ENCODE results near the gene STAB2.

- no peak for TF ChIP-seq CTCF (IDR thresholded peaks at IDR 0.05 in 4 of 5, conservative IDR thresholded peaks at IDR 0.05 in 1 of 5)
- no peak for TF ChIP-seq POLR2A (IDR thresholded peaks at IDR 0.05)
Observed at GRCh38 chr12:103647267-103647666, 60.2 kb downstream of the STAB2 start.

Data from gastrocnemius medialis (tissue), 4 donors.